OCI-LY1 (cell line): Measurements from ENCODE around the gene RHBDL1.

Experiments
- H2AFZ ChIP-seq: fragments of 200-600 bp; sonication (generic), shearing (Covaris generic); 2 replicates; pipeline ENCODE4 v1.6.0; 2014; ENCODE audit warnings: antibody characterized with exemption, mild to moderate bottlenecking, low read length
- H3F3A ChIP-seq: fragments of 200-600 bp; sonication (generic), shearing (Covaris generic); 2 replicates; pipeline ENCODE4 v1.6.0; 2014; ENCODE audit warnings: mild to moderate bottlenecking, antibody characterized with exemption, low read length, moderate library complexity; ENCODE audit not compliant: insufficient read depth
- H3K27ac ChIP-seq: fragments of 200-600 bp; sonication (generic); 2 replicates; pipeline ENCODE4 v1.5.1; 2014; ENCODE audit warnings: low read length, mixed run types, mild to moderate bottlenecking, low read depth; ENCODE audit not compliant: poor library complexity, severe bottlenecking
- H3K27me3 ChIP-seq: fragments of 200-600 bp; sonication (generic); 2 replicates; pipeline ENCODE4 v1.6.0; 2014; ENCODE audit warnings: antibody characterized with exemption, mild to moderate bottlenecking, low read length, moderate library complexity; ENCODE audit not compliant: insufficient read depth
- H3K36me3 ChIP-seq: fragments of 200-600 bp; sonication (generic); 2 replicates; pipeline ENCODE4 v1.6.1; 2014; ENCODE audit warnings: mild to moderate bottlenecking, antibody characterized with exemption, low read length, moderate library complexity, mixed read lengths; ENCODE audit not compliant: insufficient read depth
- H3K4me1 ChIP-seq: fragments of 200-600 bp; sonication (generic); 2 replicates; pipeline ENCODE4 v1.5.1; 2014; ENCODE audit warnings: mild to moderate bottlenecking, low read length, moderate library complexity; ENCODE audit not compliant: insufficient read depth, severe bottlenecking
- H3K4me2 ChIP-seq: fragments of 200-600 bp; sonication (generic), shearing (Covaris generic); 2 replicates; pipeline ENCODE4 v1.6.1; 2014; ENCODE audit warnings: low read length
- H3K4me3 ChIP-seq: fragments of 200-600 bp; sonication (generic); 2 replicates; pipeline ENCODE4 v1.5.1; 2014; ENCODE audit warnings: low read length, low read depth, mild to moderate bottlenecking, mixed read lengths; ENCODE audit not compliant: poor library complexity, severe bottlenecking
- H3K79me2 ChIP-seq: fragments of 200-600 bp; shearing (Covaris generic); 2 replicates; pipeline ENCODE4 v1.6.1; 2016; ENCODE audit warnings: mixed run types, low read length, mixed read lengths; ENCODE audit not compliant: insufficient read depth
- H3K9ac ChIP-seq: fragments of 200-600 bp; sonication (generic), shearing (Covaris generic); 2 replicates; pipeline ENCODE4 v1.6.1; 2014; ENCODE audit warnings: mild to moderate bottlenecking, low read length, mixed read lengths
- H3K9me2 ChIP-seq: fragments of 200-600 bp; sonication (generic), shearing (Covaris generic); 2 replicates; pipeline ENCODE4 v1.6.1; 2014; ENCODE audit warnings: low read depth, mild to moderate bottlenecking, low read length, mixed read lengths
- H3K9me3 ChIP-seq: fragments of 200-600 bp; shearing (Covaris generic); 2 replicates; pipeline ENCODE4 v1.6.1; 2014; ENCODE audit warnings: low read length, mixed read lengths
- H4K20me1 ChIP-seq: fragments of 200-600 bp; sonication (generic), shearing (Covaris generic); 2 replicates; pipeline ENCODE4 v1.6.0; 2016; ENCODE audit warnings: mild to moderate bottlenecking, low read length; ENCODE audit not compliant: insufficient read depth
- CTCF ChIP-seq: fragments of 200-600 bp; sonication (generic), shearing (Covaris generic); IDR thresholded peaks from 2 replicates; pipeline ENCODE4 v1.5.1; 2017; ENCODE audit warnings: mild to moderate bottlenecking, antibody characterized with exemption, low read length, moderate library complexity, mixed read lengths
- EZH2 ChIP-seq: fragments of 200-600 bp; sonication (generic), shearing (Covaris generic); IDR thresholded peaks from 2 replicates; pipeline ENCODE4 v1.8.0; 2017; ENCODE audit warnings: borderline replicate concordance, mixed run types, mild to moderate bottlenecking, antibody characterized with exemption, low read length, moderate library complexity, mixed read lengths

RHBDL1 gene

DNA sequence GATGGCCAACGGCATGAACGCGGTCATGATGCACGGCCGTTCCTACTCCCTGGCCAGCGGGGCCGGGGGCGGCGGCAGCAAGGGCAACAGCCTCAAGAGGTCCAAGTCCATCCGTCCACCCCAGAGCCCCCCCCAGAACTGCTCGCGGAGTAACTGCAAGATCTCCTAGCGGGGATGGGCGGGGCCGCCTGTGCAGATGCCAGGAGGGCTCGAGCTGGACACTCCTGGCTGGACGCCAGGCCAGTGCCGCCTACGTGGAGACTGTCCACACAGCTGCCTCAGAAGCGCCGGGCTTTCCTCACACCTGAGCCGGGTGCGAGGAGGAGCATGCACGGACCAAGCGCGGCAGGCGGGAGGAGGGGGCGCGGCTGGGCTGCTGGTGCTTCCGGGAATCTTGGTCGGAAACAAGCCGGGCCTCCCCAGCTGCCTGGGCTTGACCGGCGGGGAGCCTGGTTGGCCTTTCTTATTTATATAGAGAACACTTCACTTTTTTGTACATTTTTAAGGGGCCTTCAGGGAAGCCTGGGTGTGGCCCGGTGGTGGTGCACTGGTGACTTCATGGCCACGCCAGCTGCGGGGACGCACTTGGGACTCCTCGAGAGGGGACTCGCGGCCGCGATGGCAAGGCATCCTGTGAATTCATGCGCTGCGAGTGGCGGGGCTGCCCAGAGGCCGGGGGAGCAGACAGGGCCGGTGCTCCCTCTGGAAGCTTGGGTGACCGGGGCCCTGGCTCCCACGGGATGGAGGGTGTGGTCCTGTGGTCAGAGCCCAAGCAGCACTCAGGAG, 47.8 kb upstream of the RHBDL1 start:
- no peak for TF ChIP-seq EZH2
- no peak for TF ChIP-seq CTCF
- Histone ChIP-seq H3K27ac (no peak overlapping the region), H3K9ac (no peak overlapping the region), H3K9me2 (no peaks in the 10 kb centered on the region), H2AFZ (no peak overlapping the region), H3K4me3 (no peak overlapping the region), H3K36me3 (no peaks in the 10 kb centered on the region), H3K4me1 (no peaks in the 10 kb centered on the region), H3K27me3 (no peaks in the 10 kb centered on the region; the same call in 1 of the 2 replicates), H3K9me3 (no peaks in the 10 kb centered on the region), H3K4me2 (no peak overlapping the region), H4K20me1 (no peaks in the 10 kb centered on the region), H3F3A (no peaks in the 10 kb centered on the region), H3K79me2 (no peaks in the 10 kb centered on the region)

- H3K36me3 ChIP-seq = no peaks in the 10 kb centered on the region
- H4K20me1 ChIP-seq = no peaks in the 10 kb centered on the region
- no peaks in the 10 kb centered on the region for H3F3A ChIP-seq
- no peaks in the 10 kb centered on the region; the same call in 1 of the 2 replicates for H3K27me3 ChIP-seq
- H3K4me1 ChIP-seq = no peaks in the 10 kb centered on the region
- H3K9me2 ChIP-seq = no peaks in the 10 kb centered on the region
- H3K4me2 ChIP-seq = no peak overlapping the region
- H3K4me3 ChIP-seq = no peak overlapping the region
- no peaks in the 10 kb centered on the region for H3K79me2 ChIP-seq
- H2AFZ ChIP-seq = no peak overlapping the region
- no peaks in the 10 kb centered on the region for H3K9me3 ChIP-seq
- no peak overlapping the region for H3K9ac ChIP-seq
- H3K27ac ChIP-seq = no peak overlapping the region
- TF ChIP-seq CTCF (no peak), EZH2 (no peak)
These were observed 47.0 kb upstream of the RHBDL1 start for GRCh38 chr16:628321-629061.

DNA sequence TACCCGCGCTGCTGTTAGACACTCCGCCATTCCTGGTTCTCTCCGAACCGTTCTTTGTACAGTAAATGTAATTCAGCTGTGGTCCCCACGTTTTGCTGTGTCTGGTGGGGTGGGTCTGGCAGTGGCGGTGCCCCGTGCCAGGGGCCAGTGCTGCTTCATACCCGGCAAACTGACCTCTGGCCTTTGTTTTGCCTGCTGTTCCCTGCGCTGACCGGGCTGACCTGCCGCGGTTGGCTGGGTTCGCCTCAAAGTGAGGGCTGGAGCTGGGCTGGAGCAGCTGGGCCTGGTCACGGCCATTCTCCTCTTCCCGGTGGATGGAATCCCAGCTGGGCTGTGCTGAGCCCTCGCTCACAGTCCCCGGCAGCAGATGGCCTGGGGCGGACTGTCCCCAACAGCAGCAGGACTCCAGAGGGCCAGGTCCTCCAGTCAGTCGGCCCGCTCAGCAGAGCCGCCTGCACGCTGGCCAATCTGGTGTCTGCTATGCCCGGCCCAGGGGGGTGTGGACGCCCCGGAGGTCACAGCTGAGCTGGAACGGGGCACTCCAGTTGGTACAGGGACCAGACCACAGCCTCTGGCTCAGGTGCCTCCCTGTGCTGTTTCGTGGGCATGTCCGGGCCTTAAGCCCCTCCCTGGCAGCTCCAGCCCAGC, 46.2 kb upstream of the RHBDL1 start:
- Histone ChIP-seq H3K36me3 (no peaks in the 10 kb centered on the region), H3K27me3 (no peaks in the 10 kb centered on the region; the same call in 1 of the 2 replicates), H3K4me2 (no peak overlapping the region), H4K20me1 (no peaks in the 10 kb centered on the region), H3K4me3 (no peak overlapping the region), H3K9me3 (no peaks in the 10 kb centered on the region), H2AFZ (no peak overlapping the region), H3K9me2 (no peaks in the 10 kb centered on the region), H3F3A (no peaks in the 10 kb centered on the region), H3K4me1 (no peaks in the 10 kb centered on the region), H3K27ac (no peak overlapping the region), H3K79me2 (no peaks in the 10 kb centered on the region), H3K9ac (no peak overlapping the region)
- TF ChIP-seq CTCF = no peak
- no peak for TF ChIP-seq EZH2
